HepG2 (cell line): ENCODE results near the gene ACYP2. TPM values are rescaled to one million over a fixed set of nuclear protein-coding genes. Genes with fewer than 3 reads are reported as not detected.

Experiments
- ARID3A ChIP-seq: IDR thresholded peaks from 2 replicates; pipeline ENCODE4 v1.6.1; 2012; ENCODE audit warnings: low read depth, low read length, improper control_type of control experiment
- ATF1 ChIP-seq: IDR thresholded peaks from 2 replicates; pipeline ENCODE4 v1.6.1; 2016; ENCODE audit warnings: mild to moderate bottlenecking, control low read depth
- CC2D1A ChIP-seq: sonication (generic); formaldehyde crosslinking; IDR thresholded peaks from 2 replicates; pipeline ENCODE4 v1.8.1; 2023; ENCODE audit warnings: mild to moderate bottlenecking, missing genetic modification reagents
- HNF1A ChIP-seq, 2 experiments: sonication (generic) in 1 of 2; formaldehyde crosslinking in 1 of 2; IDR thresholded peaks; 2 replicates each; pipeline versions ENCODE4 v1.4.0 to v1.6.1; 2016 to 2020; ENCODE audit warnings: borderline replicate concordance in 1 of 2, low read depth in 1 of 2, mild to moderate bottlenecking in 1 of 2, missing genetic modification reagents in 1 of 2
- IKZF4 ChIP-seq: sonication (generic); formaldehyde crosslinking; IDR thresholded peaks from 2 replicates; pipeline ENCODE4 v1.5.1; 2020; ENCODE audit warnings: borderline replicate concordance, mild to moderate bottlenecking, low read depth, missing genetic modification reagents; ENCODE audit errors: not compliant biosample characterization
- JARID2 ChIP-seq: sonication (generic); formaldehyde crosslinking; IDR thresholded peaks from 2 replicates; pipeline ENCODE4 v1.8.1; 2023; ENCODE audit warnings: missing genetic modification reagents, inconsistent platforms; ENCODE audit not compliant: insufficient replicate concordance
- JUN ChIP-seq: sonication (generic); formaldehyde crosslinking; IDR thresholded peaks from 2 replicates; pipeline ENCODE4 v1.4.0; 2020; ENCODE audit warnings: mild to moderate bottlenecking, missing genetic modification reagents
- KDM5B ChIP-seq: sonication (generic); formaldehyde crosslinking; IDR thresholded peaks from 2 replicates; pipeline ENCODE4 v1.4.0; 2020; ENCODE audit warnings: missing genetic modification reagents, mild to moderate bottlenecking, borderline replicate concordance
- PAF1 ChIP-seq: IDR thresholded peaks from 2 replicates; pipeline ENCODE4 v1.6.1; 2016; ENCODE audit warnings: missing genetic modification reagents, missing compliant biosample characterization
- PLRG1 ChIP-seq: fragments of 450-650 bp; conservative IDR thresholded peaks from 2 replicates; pipeline ENCODE4 v1.6.1; 2016
- RBM22 ChIP-seq: fragments of 200-400 bp; formaldehyde crosslinking; optimal IDR thresholded peaks from 2 replicates; pipeline ENCODE3; 2017; ENCODE audit warnings: mild to moderate bottlenecking, low read length, moderate library complexity
- SNAI1 ChIP-seq: sonication (generic); formaldehyde crosslinking; IDR thresholded peaks from 2 replicates; pipeline ENCODE4 v1.5.0; 2020; ENCODE audit warnings: mild to moderate bottlenecking, missing genetic modification reagents, borderline replicate concordance
- SRY ChIP-seq: sonication (generic); formaldehyde crosslinking; IDR thresholded peaks from 2 replicates; pipeline ENCODE4 v1.8.0; 2022; ENCODE audit warnings: mild to moderate bottlenecking, missing genetic modification reagents
- STAG1 ChIP-seq: sonication (generic); formaldehyde crosslinking; IDR thresholded peaks from 2 replicates; pipeline ENCODE4 v1.4.0; 2020; ENCODE audit warnings: missing genetic modification reagents
- STAT6 ChIP-seq: sonication (generic); formaldehyde crosslinking; IDR thresholded peaks from 2 replicates; pipeline ENCODE4 v1.4.0; 2020; ENCODE audit warnings: missing genetic modification reagents, mild to moderate bottlenecking, borderline replicate concordance
- TRIM24 ChIP-seq: sonication (generic); formaldehyde crosslinking; IDR thresholded peaks from 2 replicates; pipeline ENCODE4 v1.8.0; 2022; ENCODE audit warnings: mild to moderate bottlenecking, missing genetic modification reagents
- ZNF121 ChIP-seq: sonication (generic); formaldehyde crosslinking; IDR thresholded peaks from 2 replicates; pipeline ENCODE4 v1.5.0; 2020; ENCODE audit warnings: mild to moderate bottlenecking, missing genetic modification reagents
- ZNF136 ChIP-seq: sonication (generic); formaldehyde crosslinking; IDR thresholded peaks from 2 replicates; pipeline ENCODE4 v1.8.1; 2022; ENCODE audit warnings: low read depth, mild to moderate bottlenecking, moderate library complexity, missing genetic modification reagents
- polyA plus RNA-seq, 8 experiments: library from polyadenylated mRNA; depleted of rRNA in 3 of 8; stranded (reverse) in 7 of 8; unstranded in 1 of 8; fragments of >200 nt; fragmentation: Illumina TruSeq in 4 of 8; extraction: Trizol in 4 of 8; gene quantifications; 2 replicates each; pipeline versions ENCODE4 v1.2.1 to v1.2.3, GENCODE V29; 2011 to 2016; ENCODE audit warnings: low read depth in 4 of 8, missing spikeins in 1 of 8, mixed read lengths in 1 of 8; ENCODE audit not compliant: insufficient read depth in 1 of 8
- total RNA-seq, 5 experiments: library from RNA; depleted of rRNA; stranded (reverse); fragments of >200 nt; fragmentation: Illumina TruSeq; extraction: Trizol; gene quantifications; 2 replicates each; pipeline ENCODE4 v1.2.3, GENCODE V29; 2016; ENCODE audit warnings: low read depth in 1 of 5
- TF ChIP-seq, protein P1 (sequence below): sonication (generic); formaldehyde crosslinking; conservative IDR thresholded peaks from 2 replicates; pipeline ENCODE4 v1.4.0; 2020; ENCODE audit warnings: missing genetic modification reagents
- TF ChIP-seq, protein P2 (sequence below): sonication (generic); formaldehyde crosslinking; IDR thresholded peaks from 2 replicates; pipeline ENCODE4 v1.4.0; 2020; ENCODE audit warnings: missing genetic modification reagents

ACYP2 gene
- total and polyA plus RNA-seq, 2 of the 13 experiments (the other 11 are each of a cell fraction or from before 2014, with no cell fraction given), result 12.3 to 12.7 TPM

GRCh38 chr2:54143780-54144179 is 28.4 kb downstream of the ACYP2 start (continued):
- TF ChIP-seq, protein P1, sequence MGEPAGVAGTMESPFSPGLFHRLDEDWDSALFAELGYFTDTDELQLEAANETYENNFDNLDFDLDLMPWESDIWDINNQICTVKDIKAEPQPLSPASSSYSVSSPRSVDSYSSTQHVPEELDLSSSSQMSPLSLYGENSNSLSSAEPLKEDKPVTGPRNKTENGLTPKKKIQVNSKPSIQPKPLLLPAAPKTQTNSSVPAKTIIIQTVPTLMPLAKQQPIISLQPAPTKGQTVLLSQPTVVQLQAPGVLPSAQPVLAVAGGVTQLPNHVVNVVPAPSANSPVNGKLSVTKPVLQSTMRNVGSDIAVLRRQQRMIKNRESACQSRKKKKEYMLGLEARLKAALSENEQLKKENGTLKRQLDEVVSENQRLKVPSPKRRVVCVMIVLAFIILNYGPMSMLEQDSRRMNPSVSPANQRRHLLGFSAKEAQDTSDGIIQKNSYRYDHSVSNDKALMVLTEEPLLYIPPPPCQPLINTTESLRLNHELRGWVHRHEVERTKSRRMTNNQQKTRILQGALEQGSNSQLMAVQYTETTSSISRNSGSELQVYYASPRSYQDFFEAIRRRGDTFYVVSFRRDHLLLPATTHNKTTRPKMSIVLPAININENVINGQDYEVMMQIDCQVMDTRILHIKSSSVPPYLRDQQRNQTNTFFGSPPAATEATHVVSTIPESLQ (CRISPR knock-in tag), result no peak
- TF ChIP-seq PAF1 (CRISPR knock-in tag) (no peak), SNAI1 (CRISPR knock-in tag) (no peak), IKZF4 (no peak), ATF1 (no peak), HNF1A (IDR thresholded peaks at IDR 0.05; ENCODE audit: low read depth) (no peak), HNF1A (CRISPR knock-in tag; IDR thresholded peaks at IDR 0.05; ENCODE audit: borderline replicate concordance) (no peak), ARID3A (no peak), RBM22 (no peak), SRY (CRISPR knock-in tag) (no peak), PLRG1 (no peak), CC2D1A (CRISPR knock-in tag) (no peak), ZNF121 (no peak), KDM5B (CRISPR knock-in tag) (no peak), JUN (CRISPR knock-in tag) (no peak), STAG1 (CRISPR knock-in tag) (no peak), ZNF136 (0 out of 2 replicates have a peak, but pooled peaks have one; percentile 70), JARID2 (CRISPR knock-in tag) (no peak), TRIM24 (CRISPR knock-in tag) (no peak), STAT6 (CRISPR knock-in tag) (no peak)
- TF ChIP-seq, protein P2, sequence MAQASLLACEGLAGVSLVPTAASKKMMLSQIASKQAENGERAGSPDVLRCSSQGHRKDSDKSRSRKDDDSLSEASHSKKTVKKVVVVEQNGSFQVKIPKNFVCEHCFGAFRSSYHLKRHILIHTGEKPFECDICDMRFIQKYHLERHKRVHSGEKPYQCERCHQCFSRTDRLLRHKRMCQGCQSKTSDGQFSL, result no peak
